NCI-H774 (cell line): ENCODE measurements around the gene MLYCD.

Source experiments
- DNase-seq: peaks from one replicate; lab custom pipeline; 2025; lab: John Stamatoyannopoulos, UW

The MLYCD gene

DNA sequence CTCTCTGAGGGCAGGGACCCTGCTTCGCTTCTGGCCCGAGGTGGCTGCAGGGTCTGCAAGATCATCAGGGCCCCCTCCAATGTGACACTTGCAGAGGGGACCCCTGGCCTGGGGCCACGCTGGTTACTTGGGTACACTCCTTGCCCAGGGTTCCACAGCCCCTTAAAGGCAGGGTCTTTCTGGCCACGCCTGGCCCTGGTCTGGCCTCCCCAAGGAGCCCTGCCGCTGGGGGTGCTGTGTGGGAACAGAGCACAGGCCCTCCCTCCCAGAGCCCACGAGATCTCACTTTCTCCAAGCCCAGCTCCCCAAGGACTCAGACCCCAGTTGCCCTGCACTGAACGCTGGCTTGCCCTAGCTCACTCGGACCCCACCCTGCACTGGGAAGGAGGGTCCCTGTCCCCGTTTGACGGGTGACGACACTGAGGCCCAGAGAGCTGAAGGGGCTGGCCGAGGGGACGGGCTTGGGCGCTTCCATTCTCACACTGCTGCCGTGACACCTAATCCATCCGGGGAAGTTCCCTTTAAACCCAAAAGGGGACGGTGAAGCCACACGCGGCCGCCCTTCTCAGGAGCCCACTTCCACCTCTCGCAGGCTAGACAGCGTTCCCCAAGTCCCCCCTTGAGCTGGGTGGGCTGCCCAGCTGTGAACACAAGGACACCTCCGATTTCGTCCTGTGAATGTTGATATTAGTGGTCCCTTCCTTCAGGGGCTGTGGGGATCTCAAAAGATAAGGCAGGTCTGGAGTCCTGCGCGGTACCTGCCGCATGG, 27.2 kb downstream of the MLYCD start:
- DNase-seq: no peak

DNA sequence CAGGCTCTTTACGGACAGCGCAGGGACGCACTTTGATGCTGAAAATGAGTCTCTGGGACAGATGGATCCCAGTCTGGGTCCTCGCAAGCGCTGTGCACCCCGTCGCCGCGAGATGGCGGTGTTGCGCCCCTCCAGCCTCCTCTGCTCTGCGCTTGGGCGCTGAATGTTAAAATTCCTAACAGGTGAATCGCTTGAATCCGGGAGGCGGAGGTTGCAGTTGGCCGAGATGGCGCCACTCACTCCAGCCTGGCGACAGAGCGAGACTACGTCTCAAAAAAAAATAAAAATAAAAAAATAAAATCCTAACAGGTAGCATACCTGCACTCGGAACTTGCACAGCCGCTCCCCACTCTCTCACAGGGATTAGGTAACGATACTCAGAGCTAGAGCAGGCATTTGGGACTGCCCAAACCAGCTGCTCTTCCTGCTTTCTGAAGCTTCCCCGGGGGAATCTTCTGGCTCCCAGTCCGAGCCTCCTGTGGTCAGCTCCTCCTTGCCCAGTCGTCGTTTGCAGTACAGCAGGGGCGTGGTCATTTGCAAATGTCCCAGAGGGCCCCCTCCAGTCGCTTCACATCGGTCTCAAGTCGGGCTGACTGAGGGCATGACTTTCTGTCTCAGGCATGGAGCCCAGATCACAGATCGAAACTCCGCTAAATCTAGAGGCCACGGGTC, 27.9 kb downstream of the MLYCD start:
- peak; percentile 39 for DNase-seq

DNA sequence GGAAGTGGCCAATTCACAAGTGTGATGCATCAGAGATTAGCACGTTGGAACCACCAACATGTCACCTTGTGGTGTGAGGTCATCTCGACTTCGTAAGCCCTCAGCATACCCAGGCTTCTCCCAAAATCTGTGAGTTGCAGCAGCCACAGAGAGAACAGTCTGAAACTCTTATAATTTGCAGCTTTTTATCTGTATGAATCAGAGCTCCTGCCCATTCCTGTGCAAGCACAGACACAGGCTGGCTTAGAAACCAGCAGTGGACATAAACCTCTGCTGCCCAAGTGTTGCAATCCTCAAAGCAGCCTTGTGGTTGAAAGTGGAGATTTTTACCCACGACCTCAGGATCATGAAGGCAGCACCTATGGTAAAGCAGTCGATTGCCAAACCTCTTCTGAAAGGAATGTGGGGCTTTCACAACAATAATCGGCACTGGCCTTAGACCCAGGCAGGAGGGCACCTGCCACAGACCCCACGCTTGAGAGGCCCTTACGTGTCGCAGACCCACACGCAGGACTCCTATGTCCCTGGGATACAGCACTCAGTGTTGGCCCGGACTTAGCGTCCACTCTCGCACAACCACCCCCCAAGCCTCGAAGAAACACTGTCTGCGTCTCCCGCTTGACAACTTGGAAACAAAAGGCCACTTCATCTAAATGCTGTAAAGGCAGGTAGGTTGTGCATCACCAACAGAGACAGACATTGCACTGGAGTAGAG, 29.6 kb downstream of the MLYCD start:
- DNase-seq: no peak

- no peak for DNase-seq
These were observed 31.1 kb downstream of the MLYCD start for GRCh38 chr16:83929811-83930555.

- no peak for DNase-seq
These were observed 32.0 kb downstream of the MLYCD start for GRCh38 chr16:83930730-83931500.

- DNase-seq: no peak
These were observed 32.6 kb downstream of the MLYCD start for GRCh38 chr16:83931556-83931955.

DNA sequence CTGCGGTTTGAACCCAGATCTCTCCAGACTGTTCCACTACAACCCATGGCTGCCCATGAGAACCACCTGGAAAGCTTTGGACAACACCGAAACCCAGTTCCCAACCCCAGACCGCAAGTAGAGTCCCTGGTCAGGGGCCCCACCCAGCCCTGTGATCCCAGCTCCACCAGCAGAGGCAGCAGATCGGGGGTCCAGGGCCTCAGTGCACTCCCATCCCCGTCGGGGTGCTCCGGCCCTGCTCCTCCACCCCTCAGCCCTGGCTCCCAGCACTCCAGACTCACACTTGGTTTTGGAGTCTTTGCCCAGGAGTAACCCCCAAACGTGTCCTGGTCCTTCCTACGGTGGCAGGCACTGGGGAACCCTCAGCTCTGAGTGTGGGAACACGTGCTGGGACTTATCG, 33.4 kb downstream of the MLYCD start:
- DNase-seq: no peak

GRCh38 chr16:83932955-83933673, 34.2 kb downstream of the MLYCD start:
- DNase-seq: no peak

GRCh38 chr16:83933885-83934683, 35.2 kb downstream of the MLYCD start:
- no peak for DNase-seq

- no peak for DNase-seq
These were observed 35.7 kb downstream of the MLYCD start for GRCh38 chr16:83934684-83934977.

DNA sequence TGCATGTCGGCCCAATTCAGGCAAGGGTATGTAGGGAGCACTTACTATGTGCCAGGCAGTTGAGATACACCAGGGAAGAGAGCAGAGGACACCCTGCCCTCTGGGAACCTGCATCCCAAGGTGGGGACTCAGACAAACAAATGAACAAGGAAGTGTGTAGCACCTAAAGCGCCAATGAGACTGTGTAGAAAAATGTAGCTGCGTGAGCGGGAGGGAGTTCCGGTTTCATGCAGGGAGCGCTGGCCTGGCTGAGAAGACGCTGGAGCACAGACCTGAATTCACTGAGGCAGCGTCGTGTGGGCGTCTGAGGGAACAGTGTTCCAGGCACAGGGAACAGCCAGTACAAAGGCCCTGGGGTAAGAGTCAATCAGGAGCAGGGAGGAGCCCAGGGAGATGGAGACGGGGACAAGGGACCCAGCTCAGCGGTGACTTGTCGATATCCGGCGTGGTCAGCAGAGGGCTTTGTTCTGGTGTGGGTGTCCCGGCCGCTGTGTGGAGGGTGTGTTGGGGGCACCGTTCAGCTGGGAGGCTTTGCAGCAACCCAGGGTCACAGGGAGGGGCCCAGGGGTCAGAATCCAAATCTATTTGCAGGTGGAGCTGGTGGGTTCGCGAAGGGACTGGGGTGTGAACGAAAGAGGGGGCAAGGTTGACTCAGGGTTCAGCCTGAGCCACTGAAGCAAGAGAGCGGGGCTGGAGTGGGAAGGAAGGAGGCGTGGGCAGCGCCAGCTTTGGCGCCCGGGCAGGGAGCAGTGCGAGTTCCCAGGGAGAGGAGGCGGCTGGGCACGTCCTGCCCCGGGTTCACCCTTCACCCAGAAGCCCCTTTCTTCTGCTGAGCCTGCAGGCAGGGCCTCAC, 36.3 kb downstream of the MLYCD start:
- DNase-seq: no peak

DNA sequence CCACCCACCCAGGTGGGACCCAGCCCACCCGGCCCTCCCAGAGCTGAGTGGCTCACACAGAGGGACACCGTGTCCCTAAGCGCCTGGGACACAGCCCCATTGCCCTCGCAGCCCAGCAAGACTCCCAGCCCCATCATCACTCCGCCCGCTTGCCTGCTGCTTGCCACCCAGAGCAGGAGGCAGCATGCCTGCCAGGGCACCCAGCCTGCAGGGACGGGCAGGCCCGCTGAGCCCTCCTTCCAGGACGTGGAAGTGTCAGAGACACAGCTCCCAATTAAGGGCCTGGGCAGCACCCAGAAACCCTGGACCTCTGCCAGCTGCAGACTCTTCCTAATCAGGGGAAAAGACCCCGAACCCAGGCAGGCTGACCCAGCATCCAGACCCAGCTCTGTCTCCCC, 36.9 kb downstream of the MLYCD start:
- DNase-seq: no peak

- DNase-seq: no peak
These were observed 37.8 kb downstream of the MLYCD start for GRCh38 chr16:83936581-83937165.

- DNase-seq: no peak
These were observed 38.4 kb downstream of the MLYCD start for GRCh38 chr16:83937267-83937666.

GRCh38 chr16:83937922-83938885, 39.3 kb downstream of the MLYCD start:
- DNase-seq: no peak

- no peak for DNase-seq
These were observed 40.4 kb downstream of the MLYCD start for GRCh38 chr16:83939266-83939855.

- DNase-seq: no peak
These were observed 41.2 kb downstream of the MLYCD start for GRCh38 chr16:83940119-83940518.
